22Rv1 (cell line): Measurements from ENCODE around the gene ARMCX6.

Experiments used
- ZFX ChIP-seq: fragments of 450-650 bp; IDR thresholded peaks from 2 replicates; pipeline ENCODE4 v1.6.1; 2017; ENCODE audit warnings: antibody characterized with exemption, borderline replicate concordance
- TF ChIP-seq, protein P1 (sequence below): fragments of 450-650 bp; IDR thresholded peaks from 2 replicates; pipeline ENCODE4 v1.5.1; 2017; ENCODE audit warnings: mild to moderate bottlenecking

DNA sequence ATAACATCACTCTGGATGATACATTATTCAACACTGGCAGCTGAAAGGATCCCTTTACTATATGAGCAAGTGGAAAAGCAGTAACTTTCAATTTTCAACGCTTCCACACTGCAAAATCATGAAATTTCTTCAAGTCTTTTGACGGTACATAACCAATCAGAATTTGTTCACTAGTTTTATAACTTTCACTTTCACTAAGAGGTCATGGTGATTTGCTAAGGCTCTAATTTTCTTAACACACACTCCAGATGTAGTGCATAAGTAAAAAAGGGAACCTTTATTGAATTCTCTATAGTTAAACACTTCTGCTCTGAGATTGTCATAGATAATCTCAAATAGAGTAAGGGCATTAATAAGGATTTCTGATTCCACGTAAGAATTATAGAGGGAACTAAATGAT lies 37.7 kb upstream of the ARMCX6 start:
- TF ChIP-seq, protein P1, sequence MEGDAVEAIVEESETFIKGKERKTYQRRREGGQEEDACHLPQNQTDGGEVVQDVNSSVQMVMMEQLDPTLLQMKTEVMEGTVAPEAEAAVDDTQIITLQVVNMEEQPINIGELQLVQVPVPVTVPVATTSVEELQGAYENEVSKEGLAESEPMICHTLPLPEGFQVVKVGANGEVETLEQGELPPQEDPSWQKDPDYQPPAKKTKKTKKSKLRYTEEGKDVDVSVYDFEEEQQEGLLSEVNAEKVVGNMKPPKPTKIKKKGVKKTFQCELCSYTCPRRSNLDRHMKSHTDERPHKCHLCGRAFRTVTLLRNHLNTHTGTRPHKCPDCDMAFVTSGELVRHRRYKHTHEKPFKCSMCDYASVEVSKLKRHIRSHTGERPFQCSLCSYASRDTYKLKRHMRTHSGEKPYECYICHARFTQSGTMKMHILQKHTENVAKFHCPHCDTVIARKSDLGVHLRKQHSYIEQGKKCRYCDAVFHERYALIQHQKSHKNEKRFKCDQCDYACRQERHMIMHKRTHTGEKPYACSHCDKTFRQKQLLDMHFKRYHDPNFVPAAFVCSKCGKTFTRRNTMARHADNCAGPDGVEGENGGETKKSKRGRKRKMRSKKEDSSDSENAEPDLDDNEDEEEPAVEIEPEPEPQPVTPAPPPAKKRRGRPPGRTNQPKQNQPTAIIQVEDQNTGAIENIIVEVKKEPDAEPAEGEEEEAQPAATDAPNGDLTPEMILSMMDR = no peak
- TF ChIP-seq ZFX = no peak
